ENCODE data around the gene IQCK. TPM values are rescaled to one million over a fixed set of nuclear protein-coding genes. Genes with fewer than 3 reads are reported as not detected.
A peak's percentile ranks its signal among the peaks of the same experiment; 100 is the strongest.

The IQCK gene
- total and polyA plus RNA-seq, 2 experiments from 2014 or later = 13.2 to 13.9 TPM

GRCh38 chr16:19809693-19810092 lies 91.6 kb downstream of the IQCK start:
- H3K27me3 ChIP-seq = no peaks in the 10 kb centered on the region
- no peak overlapping the region for H3K27ac ChIP-seq
- no peaks in the 10 kb centered on the region for H3K9me3 ChIP-seq (ENCODE audit: low read depth)
- no peak for DNase-seq (ENCODE audit: low read depth in 1 of 2, low spot score in 1 of 2)
- H3K4me1 ChIP-seq (ENCODE audit: low read depth) = peaks cover 14% of the 10 kb centered on the region
- TF ChIP-seq CTCF (IDR thresholded peaks at IDR 0.05; ENCODE audit: low read depth, low read length) = no peak
- H3K36me3 ChIP-seq = no peaks in the 10 kb centered on the region
- no peak overlapping the region for H3K4me3 ChIP-seq

- H3K4me1 ChIP-seq (ENCODE audit: low read depth) = peaks cover 14% of the 10 kb centered on the region
- peak in 1 of 2 donors; percentile 84 for DNase-seq (ENCODE audit: low read depth in 1 of 2, low spot score in 1 of 2)
- no peaks in the 10 kb centered on the region for H3K36me3 ChIP-seq
- no peaks in the 10 kb centered on the region for H3K27me3 ChIP-seq
- H3K4me3 ChIP-seq = no peak overlapping the region
- H3K27ac ChIP-seq = no peak overlapping the region
- no peaks in the 10 kb centered on the region for H3K9me3 ChIP-seq (ENCODE audit: low read depth)
- TF ChIP-seq CTCF (IDR thresholded peaks at IDR 0.05; ENCODE audit: low read depth, low read length) = no peak
Measured at GRCh38 chr16:19810817-19811731, 93.0 kb downstream of the IQCK start.

GRCh38 chr16:19812986-19813385 lies 94.9 kb downstream of the IQCK start:
- DNase-seq (ENCODE audit: low read depth in 1 of 2, low spot score in 1 of 2) = no peak
- no peaks in the 10 kb centered on the region for H3K9me3 ChIP-seq (ENCODE audit: low read depth)
- H3K27ac ChIP-seq = no peak overlapping the region
- peaks cover 7% of the 10 kb centered on the region for H3K4me1 ChIP-seq (ENCODE audit: low read depth)
- no peak overlapping the region for H3K4me3 ChIP-seq
- H3K27me3 ChIP-seq = no peaks in the 10 kb centered on the region
- TF ChIP-seq CTCF (IDR thresholded peaks at IDR 0.05; ENCODE audit: low read depth, low read length) = no peak
- H3K36me3 ChIP-seq = no peaks in the 10 kb centered on the region

GRCh38 chr16:19815418-19815817 lies 97.3 kb downstream of the IQCK start:
- DNase-seq (ENCODE audit: low read depth in 1 of 2, low spot score in 1 of 2) = no peak
- no peak overlapping the region for H3K27ac ChIP-seq
- no peaks in the 10 kb centered on the region for H3K27me3 ChIP-seq
- H3K9me3 ChIP-seq (ENCODE audit: low read depth) = no peaks in the 10 kb centered on the region
- H3K4me3 ChIP-seq = no peak overlapping the region
- TF ChIP-seq CTCF (IDR thresholded peaks at IDR 0.05; ENCODE audit: low read depth, low read length) = no peak
- no peaks in the 10 kb centered on the region for H3K36me3 ChIP-seq
- H3K4me1 ChIP-seq (ENCODE audit: low read depth) = no peaks in the 10 kb centered on the region

GRCh38 chr16:19817122-19817521 lies 99.1 kb downstream of the IQCK start:
- Histone ChIP-seq H3K4me3 (no peak overlapping the region), H3K27ac (no peak overlapping the region), H3K36me3 (no peaks in the 10 kb centered on the region), H3K9me3 (ENCODE audit: low read depth) (no peaks in the 10 kb centered on the region), H3K27me3 (no peaks in the 10 kb centered on the region), H3K4me1 (ENCODE audit: low read depth) (no peaks in the 10 kb centered on the region)
- DNase-seq (ENCODE audit: low read depth in 1 of 2, low spot score in 1 of 2) = no peak
- TF ChIP-seq CTCF (IDR thresholded peaks at IDR 0.05; ENCODE audit: low read depth, low read length) = no peak
